ENCODE measurements around the gene CLDN24. TPM values are rescaled to one million over a fixed set of nuclear protein-coding genes. Genes with fewer than 3 reads are reported as not detected.

Gene CLDN24
- total and polyA plus RNA-seq, 8 donors: 0.25 TPM; not detected in 7

GRCh38 chr4:183332447-183332846 lies 10.2 kb upstream of the CLDN24 start:
- DNase-seq: no peak
- no peaks in the 10 kb centered on the region for H3K27me3 ChIP-seq
- TF ChIP-seq EP300 (IDR thresholded peaks at IDR 0.05) (no peak), CTCF (IDR thresholded peaks at IDR 0.05) (no peak), POLR2AphosphoS5 (IDR thresholded peaks at IDR 0.05) (no peak), POLR2A (IDR thresholded peaks at IDR 0.05) (no peak)
- H3K27ac ChIP-seq: no peak overlapping the region
- intact Hi-C loops (cut with DNase I; ENCODE audit: low total_unique reads): no loop called here
- H3K36me3 ChIP-seq: no peaks in the 10 kb centered on the region
- peaks cover 0 to 17% (median 2%) of the 10 kb centered on the region in 4 donors for H3K4me1 ChIP-seq
- H3K4me3 ChIP-seq: no peak overlapping the region
- H3K9me3 ChIP-seq: peaks cover 0 to 5% (median 2%) of the 10 kb centered on the region in 4 donors
- WGBS, 5 donors: 84 to 93% (median 91%) methylated on average over 11 of the region's 11 CpGs

GRCh38 chr4:183330841-183331240 lies 8.6 kb upstream of the CLDN24 start:
- WGBS, 5 donors: 88 to 100% (median 89%) methylated on average over 2 of the region's 2 CpGs
- intact Hi-C loops (cut with DNase I; ENCODE audit: low total_unique reads): no loop called here
- H3K27me3 ChIP-seq: no peaks in the 10 kb centered on the region
- DNase-seq: no peak
- H3K36me3 ChIP-seq: no peaks in the 10 kb centered on the region
- H3K9me3 ChIP-seq: peaks cover 0 to 6% (median 4%) of the 10 kb centered on the region in 4 donors
- H3K27ac ChIP-seq: no peak overlapping the region
- TF ChIP-seq POLR2A (IDR thresholded peaks at IDR 0.05): no peak
- TF ChIP-seq CTCF (IDR thresholded peaks at IDR 0.05): no peak
- TF ChIP-seq EP300 (IDR thresholded peaks at IDR 0.05): no peak
- TF ChIP-seq POLR2AphosphoS5 (IDR thresholded peaks at IDR 0.05): no peak
- H3K4me3 ChIP-seq: no peak overlapping the region
- H3K4me1 ChIP-seq: peaks cover 0 to 17% (median 2%) of the 10 kb centered on the region in 4 donors

GRCh38 chr4:183329954-183330742 lies 7.9 kb upstream of the CLDN24 start:
- no peaks in the 10 kb centered on the region for H3K27me3 ChIP-seq
- no peak overlapping the region for H3K4me3 ChIP-seq
- H3K27ac ChIP-seq: no peak overlapping the region
- intact Hi-C loops (cut with DNase I; ENCODE audit: low total_unique reads): no loop called here
- H3K9me3 ChIP-seq: peaks cover 0 to 6% (median 4%) of the 10 kb centered on the region in 4 donors
- TF ChIP-seq EP300 (IDR thresholded peaks at IDR 0.05) (no peak), CTCF (IDR thresholded peaks at IDR 0.05) (no peak), POLR2AphosphoS5 (IDR thresholded peaks at IDR 0.05) (no peak), POLR2A (IDR thresholded peaks at IDR 0.05) (no peak)
- no peak for DNase-seq
- H3K4me1 ChIP-seq: peaks cover 0 to 11% (median 2%) of the 10 kb centered on the region in 4 donors
- WGBS, 5 donors: 59 to 73% (median 65%) methylated on average over 10 of the region's 10 CpGs
- no peaks in the 10 kb centered on the region for H3K36me3 ChIP-seq

- no peaks in the 10 kb centered on the region for H3K27me3 ChIP-seq
- peaks cover 0 to 6% (median 4%) of the 10 kb centered on the region in 4 donors for H3K9me3 ChIP-seq
- no peak overlapping the region for H3K4me3 ChIP-seq
- H3K36me3 ChIP-seq: no peaks in the 10 kb centered on the region
- no peak overlapping the region for H3K27ac ChIP-seq
- peaks cover 0 to 7% (median 2%) of the 10 kb centered on the region in 4 donors for H3K4me1 ChIP-seq
- 88 to 94% (median 93%) methylated on average over 6 of the region's 6 CpGs for WGBS, 5 donors
- DNase-seq: no peak
- no peak for TF ChIP-seq CTCF (IDR thresholded peaks at IDR 0.05)
- no peak for TF ChIP-seq POLR2AphosphoS5 (IDR thresholded peaks at IDR 0.05)
- TF ChIP-seq POLR2A (IDR thresholded peaks at IDR 0.05): no peak
- no peak for TF ChIP-seq EP300 (IDR thresholded peaks at IDR 0.05)
- intact Hi-C loops (cut with DNase I; ENCODE audit: low total_unique reads): no loop called here
Observed at GRCh38 chr4:183329244-183329643, 7.0 kb upstream of the CLDN24 start.

Data from stomach (tissue), 9 donors.